ENCODE data around the gene HACD2.

DNA sequence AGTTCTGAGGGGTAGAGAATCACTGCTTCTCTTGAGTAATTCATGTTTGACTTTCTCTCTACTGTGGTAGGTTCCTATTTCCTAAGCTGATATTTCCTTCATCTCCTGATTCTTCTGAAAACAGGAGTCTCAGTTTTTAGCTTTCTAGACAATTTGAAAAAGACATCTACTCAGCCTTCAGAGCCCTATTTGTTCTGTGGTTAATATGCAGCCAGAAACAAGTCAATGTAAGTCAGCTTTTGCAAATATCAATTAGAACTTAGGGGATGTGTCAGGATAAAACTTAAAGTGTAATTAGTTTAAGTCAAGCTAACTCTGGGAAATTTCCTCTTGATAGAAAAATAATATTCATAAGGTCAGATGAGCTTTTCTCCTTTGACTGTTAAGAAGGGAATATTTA, 21.7 kb upstream of the HACD2 start:
- TF ChIP-seq, protein P1, sequence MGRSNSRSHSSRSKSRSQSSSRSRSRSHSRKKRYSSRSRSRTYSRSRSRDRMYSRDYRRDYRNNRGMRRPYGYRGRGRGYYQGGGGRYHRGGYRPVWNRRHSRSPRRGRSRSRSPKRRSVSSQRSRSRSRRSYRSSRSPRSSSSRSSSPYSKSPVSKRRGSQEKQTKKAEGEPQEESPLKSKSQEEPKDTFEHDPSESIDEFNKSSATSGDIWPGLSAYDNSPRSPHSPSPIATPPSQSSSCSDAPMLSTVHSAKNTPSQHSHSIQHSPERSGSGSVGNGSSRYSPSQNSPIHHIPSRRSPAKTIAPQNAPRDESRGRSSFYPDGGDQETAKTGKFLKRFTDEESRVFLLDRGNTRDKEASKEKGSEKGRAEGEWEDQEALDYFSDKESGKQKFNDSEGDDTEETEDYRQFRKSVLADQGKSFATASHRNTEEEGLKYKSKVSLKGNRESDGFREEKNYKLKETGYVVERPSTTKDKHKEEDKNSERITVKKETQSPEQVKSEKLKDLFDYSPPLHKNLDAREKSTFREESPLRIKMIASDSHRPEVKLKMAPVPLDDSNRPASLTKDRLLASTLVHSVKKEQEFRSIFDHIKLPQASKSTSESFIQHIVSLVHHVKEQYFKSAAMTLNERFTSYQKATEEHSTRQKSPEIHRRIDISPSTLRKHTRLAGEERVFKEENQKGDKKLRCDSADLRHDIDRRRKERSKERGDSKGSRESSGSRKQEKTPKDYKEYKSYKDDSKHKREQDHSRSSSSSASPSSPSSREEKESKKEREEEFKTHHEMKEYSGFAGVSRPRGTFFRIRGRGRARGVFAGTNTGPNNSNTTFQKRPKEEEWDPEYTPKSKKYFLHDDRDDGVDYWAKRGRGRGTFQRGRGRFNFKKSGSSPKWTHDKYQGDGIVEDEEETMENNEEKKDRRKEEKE (IDR thresholded peaks at IDR 0.05; ENCODE audit: borderline replicate concordance in 1 of 2, control insufficient read depth in 1 of 2, low read depth in 2 of 2, low read length in 1 of 2), result no peak
- TF ChIP-seq, protein P2, sequence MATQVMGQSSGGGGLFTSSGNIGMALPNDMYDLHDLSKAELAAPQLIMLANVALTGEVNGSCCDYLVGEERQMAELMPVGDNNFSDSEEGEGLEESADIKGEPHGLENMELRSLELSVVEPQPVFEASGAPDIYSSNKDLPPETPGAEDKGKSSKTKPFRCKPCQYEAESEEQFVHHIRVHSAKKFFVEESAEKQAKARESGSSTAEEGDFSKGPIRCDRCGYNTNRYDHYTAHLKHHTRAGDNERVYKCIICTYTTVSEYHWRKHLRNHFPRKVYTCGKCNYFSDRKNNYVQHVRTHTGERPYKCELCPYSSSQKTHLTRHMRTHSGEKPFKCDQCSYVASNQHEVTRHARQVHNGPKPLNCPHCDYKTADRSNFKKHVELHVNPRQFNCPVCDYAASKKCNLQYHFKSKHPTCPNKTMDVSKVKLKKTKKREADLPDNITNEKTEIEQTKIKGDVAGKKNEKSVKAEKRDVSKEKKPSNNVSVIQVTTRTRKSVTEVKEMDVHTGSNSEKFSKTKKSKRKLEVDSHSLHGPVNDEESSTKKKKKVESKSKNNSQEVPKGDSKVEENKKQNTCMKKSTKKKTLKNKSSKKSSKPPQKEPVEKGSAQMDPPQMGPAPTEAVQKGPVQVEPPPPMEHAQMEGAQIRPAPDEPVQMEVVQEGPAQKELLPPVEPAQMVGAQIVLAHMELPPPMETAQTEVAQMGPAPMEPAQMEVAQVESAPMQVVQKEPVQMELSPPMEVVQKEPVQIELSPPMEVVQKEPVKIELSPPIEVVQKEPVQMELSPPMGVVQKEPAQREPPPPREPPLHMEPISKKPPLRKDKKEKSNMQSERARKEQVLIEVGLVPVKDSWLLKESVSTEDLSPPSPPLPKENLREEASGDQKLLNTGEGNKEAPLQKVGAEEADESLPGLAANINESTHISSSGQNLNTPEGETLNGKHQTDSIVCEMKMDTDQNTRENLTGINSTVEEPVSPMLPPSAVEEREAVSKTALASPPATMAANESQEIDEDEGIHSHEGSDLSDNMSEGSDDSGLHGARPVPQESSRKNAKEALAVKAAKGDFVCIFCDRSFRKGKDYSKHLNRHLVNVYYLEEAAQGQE (IDR thresholded peaks at IDR 0.05; ENCODE audit: borderline replicate concordance), result no peak
- TF ChIP-seq, protein P2 (CRISPR knock-in tag; IDR thresholded peaks at IDR 0.05; ENCODE audit: low read depth), result no peak
- no peak for TF ChIP-seq SMC3 (conservative IDR thresholded peaks at IDR 0.05; ENCODE audit: insufficient read depth, low read depth, low read length)
- TF ChIP-seq ZNF384 (IDR thresholded peaks at IDR 0.05; ENCODE audit: low read depth, low read length), result no peak
- no peak for TF ChIP-seq EP300 (IDR thresholded peaks at IDR 0.05; ENCODE audit: low read length)
- TF ChIP-seq, protein P3, sequence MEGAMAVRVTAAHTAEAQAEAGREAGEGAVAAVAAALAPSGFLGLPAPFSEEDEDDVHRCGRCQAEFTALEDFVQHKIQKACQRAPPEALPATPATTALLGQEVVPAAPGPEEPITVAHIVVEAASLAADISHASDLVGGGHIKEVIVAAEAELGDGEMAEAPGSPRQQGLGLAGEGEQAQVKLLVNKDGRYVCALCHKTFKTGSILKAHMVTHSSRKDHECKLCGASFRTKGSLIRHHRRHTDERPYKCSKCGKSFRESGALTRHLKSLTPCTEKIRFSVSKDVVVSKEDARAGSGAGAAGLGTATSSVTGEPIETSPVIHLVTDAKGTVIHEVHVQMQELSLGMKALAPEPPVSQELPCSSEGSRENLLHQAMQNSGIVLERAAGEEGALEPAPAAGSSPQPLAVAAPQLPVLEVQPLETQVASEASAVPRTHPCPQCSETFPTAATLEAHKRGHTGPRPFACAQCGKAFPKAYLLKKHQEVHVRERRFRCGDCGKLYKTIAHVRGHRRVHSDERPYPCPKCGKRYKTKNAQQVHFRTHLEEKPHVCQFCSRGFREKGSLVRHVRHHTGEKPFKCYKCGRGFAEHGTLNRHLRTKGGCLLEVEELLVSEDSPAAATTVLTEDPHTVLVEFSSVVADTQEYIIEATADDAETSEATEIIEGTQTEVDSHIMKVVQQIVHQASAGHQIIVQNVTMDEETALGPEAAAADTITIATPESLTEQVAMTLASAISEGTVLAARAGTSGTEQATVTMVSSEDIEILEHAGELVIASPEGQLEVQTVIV (CRISPR knock-in tag; IDR thresholded peaks at IDR 0.05; ENCODE audit: borderline replicate concordance), result no peak
- no peak for TF ChIP-seq TFAM (CRISPR knock-in tag; conservative IDR thresholded peaks at IDR 0.05)
